GM19438 (cell line): ENCODE results near the gene ANGEL1.

ENCODE experiments used
- ATAC-seq: cut with Tn5 transposase; IDR thresholded peaks from one replicate; pipeline ENCODE4 v1.9.1; 2021; ENCODE audit warnings: low read depth; ENCODE audit not compliant: unreplicated experiment

ANGEL1 gene

DNA sequence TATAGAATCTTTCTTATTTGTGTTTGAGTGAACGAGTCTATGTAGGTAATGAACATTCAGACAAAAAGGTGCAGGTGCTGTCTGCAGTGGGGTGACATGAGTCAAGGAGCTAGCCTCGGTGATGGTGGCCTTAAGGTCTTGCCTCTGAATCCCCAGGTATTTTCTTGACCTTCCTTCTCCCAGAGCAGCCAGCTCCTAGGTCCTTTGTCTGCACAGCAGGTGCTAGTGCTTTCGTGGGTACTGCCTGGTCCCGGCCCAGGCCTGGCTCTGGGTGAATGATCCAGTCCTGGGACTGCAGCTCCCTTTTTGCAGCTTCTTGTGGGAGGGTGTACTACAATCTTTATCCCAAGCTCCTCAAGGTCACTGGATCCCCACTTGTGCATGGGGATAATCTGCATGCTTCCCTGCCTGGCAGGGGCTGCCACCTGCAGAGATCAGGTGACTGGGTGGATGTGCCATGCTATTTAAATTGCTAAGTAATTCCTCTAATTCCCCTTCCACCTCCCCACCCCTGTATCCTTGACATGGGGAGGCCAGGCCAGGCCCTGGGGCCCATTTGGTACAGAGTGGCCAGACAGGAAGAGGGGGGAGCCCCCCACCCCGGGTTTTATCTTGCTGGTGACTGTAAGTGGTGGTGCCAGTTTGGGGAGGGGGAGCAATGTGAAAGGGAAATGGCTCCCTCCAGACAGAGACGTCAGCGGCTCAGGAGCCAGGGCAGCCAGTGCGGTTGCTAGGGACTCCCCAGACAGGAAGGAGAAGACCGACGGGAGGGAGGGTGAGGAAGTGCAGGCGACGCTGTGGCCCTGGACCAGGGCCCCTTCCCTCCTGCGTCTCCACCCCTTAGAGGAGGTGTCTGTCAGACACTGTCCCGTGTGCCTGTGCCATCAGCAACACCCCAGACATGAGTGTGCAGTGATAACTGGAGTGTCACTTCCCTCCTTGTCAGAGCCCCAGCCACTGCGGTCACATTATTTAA is 44.7 kb downstream of the ANGEL1 start:
- ATAC-seq: peak; percentile 84

DNA sequence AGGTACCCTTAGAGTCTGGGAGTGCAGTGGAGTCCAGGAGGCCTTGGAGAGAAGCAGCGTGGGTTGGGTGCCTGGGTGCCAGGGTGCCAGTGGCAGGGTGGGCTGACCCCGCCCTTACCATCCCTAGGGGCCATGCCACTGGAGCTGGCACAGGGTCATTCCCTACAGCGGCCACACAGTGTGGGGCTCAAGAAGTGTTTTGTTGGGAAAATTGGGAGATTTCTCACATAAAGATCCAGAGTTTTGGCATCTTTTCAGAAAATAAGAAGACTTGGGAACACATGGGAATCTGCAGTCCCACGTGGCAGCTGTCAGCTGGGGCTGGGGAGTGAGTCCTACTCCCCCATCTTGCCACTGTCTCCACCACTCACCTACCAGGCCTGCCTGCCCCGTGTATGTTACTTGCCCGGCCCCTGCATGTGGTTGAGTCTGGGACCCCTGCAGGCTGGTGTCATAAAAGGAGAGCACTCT is 47.2 kb downstream of the ANGEL1 start:
- ATAC-seq: no peak

GRCh38 chr14:76763096-76764041 is 49.3 kb downstream of the ANGEL1 start:
- ATAC-seq: no peak

- ATAC-seq: no peak
Measured at GRCh38 chr14:76762411-76763095, 50.1 kb downstream of the ANGEL1 start.

DNA sequence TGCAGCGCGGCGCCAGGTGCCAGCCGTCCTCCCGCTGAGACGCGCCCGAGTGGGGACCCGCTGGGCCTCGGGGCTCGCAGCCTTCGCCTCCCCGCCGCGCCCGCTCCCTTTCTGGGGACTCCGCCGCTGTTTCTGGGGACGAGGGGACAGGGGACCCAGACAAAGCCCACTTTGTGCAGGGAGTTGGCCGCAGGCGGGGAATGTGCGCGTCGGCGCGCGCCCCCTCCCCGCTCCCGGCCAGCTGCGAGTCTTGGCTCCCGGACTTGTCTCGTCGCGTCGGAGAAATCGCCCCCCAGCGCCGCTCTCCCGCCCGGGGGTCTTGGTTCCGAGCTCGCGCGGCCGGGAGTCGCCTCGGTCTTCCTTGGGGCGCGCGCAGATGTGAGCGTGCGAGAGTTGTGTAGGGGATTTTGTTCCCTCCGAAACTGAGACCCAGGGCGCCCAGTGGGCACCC is 50.7 kb downstream of the ANGEL1 start:
- no peak for ATAC-seq

DNA sequence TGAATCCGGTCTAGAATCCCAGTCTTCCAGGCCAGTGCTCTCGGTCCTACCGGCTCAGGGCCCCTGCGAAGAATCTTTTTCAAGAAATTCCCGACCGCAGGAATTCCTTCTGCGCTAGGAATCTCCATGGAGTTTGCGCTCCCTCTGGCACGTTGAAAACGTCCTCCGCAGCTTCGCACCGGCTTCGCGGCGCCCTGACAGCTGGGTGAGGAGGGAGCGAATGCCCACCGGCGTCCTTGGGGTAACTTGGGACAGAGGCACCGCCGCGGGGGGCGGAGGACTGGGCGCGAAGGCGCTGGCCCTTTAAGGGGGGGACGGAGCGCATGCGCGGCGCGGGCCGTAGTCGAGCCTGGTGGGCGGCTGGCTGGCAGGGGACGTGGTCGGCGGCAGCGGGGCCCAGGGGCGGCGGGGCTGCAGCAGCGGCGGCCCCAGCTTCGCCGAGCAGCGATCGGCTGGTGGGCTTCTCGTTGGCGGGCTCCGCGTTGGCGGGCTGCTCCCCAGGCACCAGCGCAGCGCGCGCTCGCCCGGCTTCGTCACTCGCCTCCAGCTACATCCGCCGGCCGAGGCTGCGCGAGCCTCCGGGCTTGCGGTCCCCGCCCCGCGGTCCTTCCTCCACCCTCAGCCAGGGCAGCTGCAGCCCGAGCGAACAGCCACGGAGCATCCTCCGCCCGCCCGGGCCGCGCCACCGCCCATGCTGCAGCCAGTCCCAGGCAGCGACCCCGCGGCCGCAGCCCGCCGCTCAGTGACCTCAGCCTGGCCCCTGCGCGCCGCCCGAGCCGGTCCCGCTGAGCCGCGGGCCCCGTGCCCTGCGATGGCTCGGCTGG is 51.3 kb downstream of the ANGEL1 start, which contains the start of gene VASH1:
Gene VASH1, plus strand, starts transcription at position 333 of the 824 bp plus-strand sequence. CDS start 1,354 bp downstream, outside the sequence.
- peak; percentile 69 for ATAC-seq

DNA sequence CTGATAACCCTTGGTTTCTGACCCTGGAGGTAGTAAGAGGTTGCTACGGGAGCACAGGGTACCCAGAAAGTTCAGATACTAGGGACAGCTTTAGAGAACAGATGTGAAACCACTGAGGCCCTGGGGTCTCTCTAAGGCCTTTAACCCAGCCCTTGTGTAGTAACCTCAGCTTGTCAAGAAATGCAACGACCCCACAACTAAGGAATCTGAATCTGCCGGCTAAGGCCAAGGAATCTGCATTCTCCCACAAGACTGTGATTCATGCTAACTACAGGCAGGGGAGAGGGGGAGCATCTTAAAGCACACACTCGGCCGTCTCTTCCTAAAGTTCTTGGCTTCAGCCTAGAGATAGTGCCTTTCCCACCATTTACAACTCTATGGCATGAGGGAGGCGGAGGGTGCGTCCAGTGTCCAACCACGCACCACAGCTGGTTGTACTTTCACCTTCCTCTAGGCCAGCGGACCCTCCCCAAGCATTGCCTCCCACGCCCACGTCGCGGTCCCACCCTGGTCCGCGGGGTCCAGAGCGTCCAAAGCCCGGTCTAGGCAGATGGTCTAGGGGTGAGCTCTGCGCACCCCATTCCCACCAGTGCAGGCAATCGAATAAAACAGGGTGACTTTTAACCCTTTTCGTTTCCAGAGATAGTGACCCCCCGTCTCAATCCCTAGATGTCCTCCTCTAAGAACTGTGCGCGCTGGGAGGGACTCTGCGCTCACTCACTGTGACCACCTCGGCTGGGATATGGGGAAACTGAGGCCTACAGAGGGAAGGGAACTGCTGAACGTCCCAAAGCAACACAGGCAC is 52.1 kb downstream of the ANGEL1 start:
- ATAC-seq: no peak

GRCh38 chr14:76759589-76759988 is 53.1 kb downstream of the ANGEL1 start:
- ATAC-seq: no peak

DNA sequence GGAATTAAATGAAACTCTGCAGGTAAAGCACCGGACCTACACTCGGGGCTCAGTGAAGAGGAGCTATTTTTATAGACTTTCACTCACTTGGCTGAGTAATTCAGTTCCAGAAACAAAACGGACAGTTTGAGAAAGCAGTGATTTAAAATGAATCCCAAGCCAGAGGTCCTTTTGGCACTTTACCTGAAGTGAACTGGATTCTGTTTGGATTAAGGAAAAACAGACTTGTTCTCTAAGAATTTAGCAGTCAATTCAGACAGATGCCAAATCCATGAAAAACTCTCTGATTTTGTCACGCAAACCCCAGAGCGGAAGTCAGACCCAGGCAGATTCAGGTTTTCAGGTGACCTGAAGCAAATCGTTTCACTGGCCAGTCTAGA is 56.3 kb downstream of the ANGEL1 start:
- no peak for ATAC-seq

DNA sequence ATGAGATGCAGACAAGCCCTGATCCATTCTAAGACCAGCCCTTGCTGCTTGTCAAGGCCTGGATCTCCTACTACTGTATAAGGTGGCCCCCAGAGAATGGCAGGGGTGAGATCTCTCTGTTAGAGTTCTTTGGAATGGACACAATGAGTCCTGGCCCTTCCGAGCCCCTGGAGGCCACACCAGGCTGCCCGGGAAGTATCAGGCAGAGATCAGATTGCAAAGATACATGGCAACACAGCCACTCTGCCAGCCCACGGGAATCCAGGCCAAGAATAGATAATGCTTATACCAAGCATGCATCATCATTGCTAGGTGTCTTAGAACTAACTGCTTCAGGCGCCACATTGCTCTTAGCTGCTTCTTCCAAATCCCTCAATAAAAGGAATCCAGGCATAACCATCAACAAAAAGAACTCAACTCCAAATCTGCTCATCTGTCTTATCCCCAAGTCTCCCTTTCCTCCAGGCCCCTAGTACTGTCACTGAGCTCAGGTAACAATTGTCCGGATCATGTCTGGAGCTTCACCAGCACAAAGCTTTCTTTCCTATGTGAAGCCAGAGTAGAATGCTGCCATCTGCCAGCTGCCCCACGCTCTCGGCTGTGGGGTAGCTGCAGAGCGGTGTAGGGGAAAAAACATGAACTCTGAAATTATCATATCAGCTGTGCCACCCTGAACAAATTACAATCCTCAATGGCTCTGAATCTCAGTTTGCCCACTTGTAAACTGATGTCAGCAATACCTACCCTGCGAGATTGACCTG is 56.9 kb downstream of the ANGEL1 start:
- no peak for ATAC-seq

- ATAC-seq: no peak
Measured at GRCh38 chr14:76754586-76754985, 58.1 kb downstream of the ANGEL1 start.

DNA sequence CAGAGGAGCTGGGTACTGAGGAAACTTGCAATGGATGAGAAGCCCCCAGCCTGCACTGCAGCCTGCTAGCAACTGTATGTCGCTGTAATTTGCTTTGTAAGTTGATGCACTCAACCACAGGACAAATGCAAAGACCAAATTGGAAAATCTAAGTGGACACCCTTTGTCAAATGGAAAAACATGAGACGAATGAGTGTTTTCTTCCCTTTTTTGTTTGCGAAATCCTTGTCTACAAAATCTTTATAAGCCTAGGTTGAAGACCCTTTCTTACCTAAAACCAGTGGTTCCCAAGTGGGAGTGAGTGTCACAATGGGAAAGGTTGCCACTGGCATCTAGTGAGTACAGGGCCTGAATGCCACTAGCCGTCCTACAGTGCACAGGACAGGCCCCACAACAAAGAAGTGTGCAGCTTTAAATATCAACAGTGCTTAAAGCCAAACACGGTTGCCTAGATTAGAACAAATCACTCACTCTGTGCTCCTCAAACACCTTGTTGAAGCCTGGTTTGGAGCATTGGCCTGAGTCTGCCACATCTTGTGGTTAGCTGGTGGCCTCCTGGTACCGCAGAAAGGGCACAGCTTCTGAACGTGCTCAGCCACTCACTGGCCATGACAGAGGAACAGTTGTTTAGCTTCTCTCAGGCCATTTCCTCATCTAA is 59.0 kb downstream of the ANGEL1 start:
- no peak for ATAC-seq

DNA sequence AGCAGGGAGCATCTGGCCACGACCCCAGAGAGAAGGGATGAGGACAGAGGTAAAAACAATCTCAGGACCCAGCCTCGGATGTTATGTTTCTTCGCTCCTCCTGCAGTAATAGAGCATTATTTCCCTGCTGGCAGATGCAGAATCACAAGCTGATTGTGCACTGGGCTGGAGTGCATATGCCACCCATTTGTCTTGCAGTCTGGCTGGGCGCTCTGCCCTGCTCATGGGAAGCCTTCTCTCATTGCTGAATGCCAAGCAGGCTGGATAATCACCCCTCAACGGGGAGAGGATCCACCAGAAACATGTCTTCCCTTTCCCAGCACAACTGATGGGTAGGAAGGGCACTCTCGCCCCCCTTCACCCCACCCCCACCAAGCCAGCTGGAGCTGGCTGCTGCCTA is 59.9 kb downstream of the ANGEL1 start:
- ATAC-seq: no peak

DNA sequence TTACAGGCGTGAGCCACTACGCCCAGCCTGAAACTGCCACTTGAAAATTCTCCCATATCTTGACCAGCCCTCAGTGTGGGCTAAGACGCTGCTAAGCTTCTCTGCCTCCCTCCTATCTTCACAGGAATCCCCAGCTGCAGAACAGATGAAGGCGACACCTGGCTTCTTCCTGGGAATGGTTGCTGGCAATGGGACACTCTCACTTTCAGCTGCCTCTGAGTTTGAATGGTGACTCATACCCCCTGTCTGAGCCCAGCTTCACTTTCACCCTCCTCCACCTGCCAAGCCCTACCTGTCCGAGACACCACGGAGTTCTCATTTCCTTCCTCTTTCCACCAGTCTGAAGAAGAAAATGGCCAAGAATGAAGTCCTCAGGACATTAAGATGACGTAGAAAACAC is 69.7 kb downstream of the ANGEL1 start:
- ATAC-seq: no peak

GRCh38 chr14:76742185-76742584 is 70.5 kb downstream of the ANGEL1 start:
- ATAC-seq: no peak

DNA sequence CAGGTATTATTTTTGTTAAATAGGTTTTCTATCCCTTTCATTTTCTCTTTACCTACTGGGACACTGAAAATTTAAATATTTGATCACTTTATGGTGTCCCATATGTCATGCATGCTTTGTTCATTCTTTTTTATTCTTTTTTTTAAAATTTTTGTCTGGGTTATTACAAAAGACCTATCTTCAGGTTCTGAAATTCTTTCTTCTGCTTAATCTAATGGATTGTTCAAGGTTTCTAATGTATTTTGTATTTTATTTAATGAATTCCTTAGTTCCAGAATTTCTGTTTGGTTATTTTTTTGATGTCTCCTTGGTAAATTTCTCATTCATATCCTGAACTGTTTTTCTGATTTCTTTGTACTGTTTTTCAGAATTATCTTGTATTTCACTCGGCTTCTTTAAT is 71.6 kb downstream of the ANGEL1 start:
- no peak for ATAC-seq
